Stomach (tissue), 4 donors: ENCODE results near the gene ACVR1C.

Experiments
- EP300 ChIP-seq: sonication (generic); formaldehyde crosslinking; IDR thresholded peaks from one replicate; pipeline ENCODE4 v1.6.1; 2017; ENCODE audit warnings: antibody characterized with exemption
- POLR2AphosphoS5 ChIP-seq, 3 donors: sonication (generic); formaldehyde crosslinking; IDR thresholded peaks; one replicate each; pipeline ENCODE4 v1.6.1; 2016; ENCODE audit warnings: antibody characterized with exemption in 3 of 3
- TF ChIP-seq, protein P1 (sequence below), 7 experiments: fragments of 450-650 bp in 4 of 7; fragments of 200-600 bp in 3 of 7; sonication (generic) in 3 of 7; IDR thresholded peaks; one replicate each; pipeline ENCODE4 v1.5.1; 2016 to 2019; ENCODE audit warnings: antibody characterized with exemption in 7 of 7, control low read depth in 2 of 7, mild to moderate bottlenecking in 1 of 7

- TF ChIP-seq EP300 (no peak), POLR2AphosphoS5 (IDR thresholded peaks at IDR 0.05) (no peak)
- TF ChIP-seq, protein P1, sequence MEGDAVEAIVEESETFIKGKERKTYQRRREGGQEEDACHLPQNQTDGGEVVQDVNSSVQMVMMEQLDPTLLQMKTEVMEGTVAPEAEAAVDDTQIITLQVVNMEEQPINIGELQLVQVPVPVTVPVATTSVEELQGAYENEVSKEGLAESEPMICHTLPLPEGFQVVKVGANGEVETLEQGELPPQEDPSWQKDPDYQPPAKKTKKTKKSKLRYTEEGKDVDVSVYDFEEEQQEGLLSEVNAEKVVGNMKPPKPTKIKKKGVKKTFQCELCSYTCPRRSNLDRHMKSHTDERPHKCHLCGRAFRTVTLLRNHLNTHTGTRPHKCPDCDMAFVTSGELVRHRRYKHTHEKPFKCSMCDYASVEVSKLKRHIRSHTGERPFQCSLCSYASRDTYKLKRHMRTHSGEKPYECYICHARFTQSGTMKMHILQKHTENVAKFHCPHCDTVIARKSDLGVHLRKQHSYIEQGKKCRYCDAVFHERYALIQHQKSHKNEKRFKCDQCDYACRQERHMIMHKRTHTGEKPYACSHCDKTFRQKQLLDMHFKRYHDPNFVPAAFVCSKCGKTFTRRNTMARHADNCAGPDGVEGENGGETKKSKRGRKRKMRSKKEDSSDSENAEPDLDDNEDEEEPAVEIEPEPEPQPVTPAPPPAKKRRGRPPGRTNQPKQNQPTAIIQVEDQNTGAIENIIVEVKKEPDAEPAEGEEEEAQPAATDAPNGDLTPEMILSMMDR (IDR thresholded peaks at IDR 0.05) = no peak
These were observed 148.3 kb downstream of the ACVR1C start for GRCh38 chr2:157480182-157480961.
